NCI-H1105 treated with DMSO at 0.1 percent for 48 hours (cell line): ENCODE data around the gene ARL4A.
A peak's percentile ranks its signal among the peaks of the same experiment; 100 is the strongest.

Source experiments
- DNase-seq: peaks from one replicate; lab custom pipeline; 2025; lab: John Stamatoyannopoulos, UW

ARL4A gene

DNA sequence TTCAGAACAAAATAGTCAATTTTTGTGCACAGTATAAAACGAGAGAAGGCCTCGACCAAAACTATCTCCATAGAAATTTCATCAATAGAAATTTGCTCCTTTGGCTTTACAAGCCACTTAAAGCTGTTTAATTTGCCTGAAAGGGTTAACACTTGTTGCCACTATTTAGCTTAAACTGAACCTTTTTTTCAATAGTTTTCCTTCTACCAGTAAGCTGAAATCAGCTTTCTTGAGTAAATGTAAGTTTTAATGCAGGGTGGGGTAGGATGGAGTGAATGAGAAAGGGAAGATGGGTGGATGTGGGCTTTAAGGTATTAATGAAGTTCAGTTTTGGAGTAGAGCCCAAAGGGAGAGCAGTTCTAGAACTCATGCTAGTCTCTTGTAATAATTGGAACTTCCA, 39.5 kb downstream of the ARL4A start:
- DNase-seq, result no peak

DNA sequence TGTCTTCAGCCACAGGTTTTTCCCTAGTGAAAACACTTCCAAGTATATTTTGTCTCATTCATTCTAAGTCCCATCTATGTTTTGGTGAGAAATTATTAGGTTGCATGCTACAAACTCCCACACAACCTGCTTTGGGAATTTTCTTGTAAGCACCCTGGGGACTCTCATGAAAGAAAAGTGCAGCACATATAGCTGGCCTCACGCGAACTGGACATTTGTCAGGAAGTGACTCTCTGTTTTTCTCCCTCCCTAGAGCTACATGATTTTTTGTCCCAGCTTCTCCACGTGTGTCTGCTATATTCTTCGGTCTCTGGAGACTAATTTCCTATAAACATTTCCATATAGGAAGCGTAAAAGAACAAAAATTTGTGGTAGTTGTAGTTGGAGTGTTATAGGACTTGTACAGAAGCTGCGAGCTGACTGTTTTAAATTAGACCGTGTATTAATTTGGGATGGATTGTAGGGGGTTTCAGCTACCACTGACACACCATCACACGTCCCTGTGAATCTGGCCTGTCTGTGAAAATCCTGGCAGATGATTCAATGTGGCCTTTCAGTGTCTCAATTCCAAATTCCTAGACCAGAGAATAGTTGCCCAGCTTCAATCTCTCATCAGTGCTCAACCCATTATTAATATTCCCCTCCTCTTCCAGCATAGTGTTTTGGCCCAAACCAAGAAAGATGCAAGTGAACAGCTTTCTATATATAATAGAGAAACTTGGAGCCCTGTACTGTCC, 40.2 kb downstream of the ARL4A start:
- no peak for DNase-seq

DNA sequence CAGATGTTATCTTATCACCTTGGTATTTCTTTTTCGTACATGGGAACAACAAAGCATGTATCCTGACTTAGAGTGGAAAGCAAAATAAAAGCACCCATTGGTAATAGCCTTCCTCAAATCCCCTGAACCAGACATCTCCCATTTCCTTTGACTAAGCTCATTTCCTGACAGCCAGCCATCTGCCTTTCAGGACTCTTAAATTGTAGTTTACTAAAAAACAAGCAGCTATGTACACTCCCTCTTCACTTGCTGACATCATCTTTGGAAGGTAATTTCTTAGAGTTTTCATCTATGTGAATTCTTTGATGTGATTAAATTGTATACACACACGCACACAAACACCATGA, 40.7 kb downstream of the ARL4A start:
- DNase-seq, result peak; percentile 18

DNA sequence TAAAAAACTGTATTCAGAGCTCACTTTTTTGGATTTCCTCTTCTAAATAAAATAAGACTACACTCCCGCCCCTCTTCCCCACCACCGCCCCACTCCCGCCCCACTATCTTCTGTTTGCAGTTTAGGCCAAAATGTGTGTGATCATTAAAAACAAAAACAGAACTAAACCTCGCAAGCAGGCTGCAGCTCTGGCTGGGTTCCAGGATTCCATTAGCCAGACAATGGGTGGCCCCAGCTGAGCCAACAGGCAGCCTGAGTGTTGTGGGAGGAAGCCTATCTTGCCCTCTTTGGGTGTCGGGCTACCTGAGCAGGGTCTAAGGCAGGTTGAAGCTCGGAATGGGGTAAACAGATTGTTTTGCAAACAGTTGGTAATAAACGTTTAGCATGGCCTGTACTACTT, 41.7 kb downstream of the ARL4A start:
- peak; percentile 97 for DNase-seq

DNA sequence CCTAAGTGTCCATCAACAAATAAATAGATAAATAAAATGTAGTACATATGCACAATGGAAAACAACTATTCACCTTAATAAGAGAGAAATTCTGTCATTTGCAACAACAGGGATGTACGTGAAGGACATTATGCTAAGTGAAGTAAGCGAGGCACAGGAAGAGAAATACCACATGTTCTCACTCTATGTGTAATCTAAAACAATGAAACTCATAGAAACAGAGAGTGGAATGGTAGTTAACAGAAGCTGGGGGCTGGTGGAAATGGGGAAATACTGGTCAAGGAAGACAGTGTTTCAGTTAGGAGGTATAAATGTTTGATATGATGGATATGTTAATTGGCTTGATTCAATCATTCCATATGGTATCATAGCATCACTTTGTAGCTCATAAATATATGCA, 43.1 kb downstream of the ARL4A start:
- no peak for DNase-seq

DNA sequence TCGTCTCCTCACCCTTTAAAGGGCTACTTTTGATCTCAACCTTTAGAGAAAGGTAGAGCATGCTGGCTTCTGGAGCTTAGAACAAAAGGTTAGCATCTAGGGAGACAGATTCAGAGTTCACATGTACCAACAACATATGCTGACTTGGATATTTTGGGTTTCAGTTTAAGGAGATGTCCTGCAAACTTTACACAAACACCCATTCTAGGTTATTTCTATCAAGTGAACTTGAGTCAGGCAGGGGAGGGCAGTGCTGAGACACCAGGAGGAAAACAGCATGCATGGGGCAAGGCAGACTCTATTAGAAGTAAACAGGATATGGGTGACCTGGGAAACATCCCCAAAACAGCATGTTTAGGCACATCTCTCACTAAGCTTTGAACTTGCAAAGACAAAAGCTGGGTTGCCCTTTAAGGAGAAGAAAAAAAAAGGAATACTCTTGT, 43.8 kb downstream of the ARL4A start:
- no peak for DNase-seq

DNA sequence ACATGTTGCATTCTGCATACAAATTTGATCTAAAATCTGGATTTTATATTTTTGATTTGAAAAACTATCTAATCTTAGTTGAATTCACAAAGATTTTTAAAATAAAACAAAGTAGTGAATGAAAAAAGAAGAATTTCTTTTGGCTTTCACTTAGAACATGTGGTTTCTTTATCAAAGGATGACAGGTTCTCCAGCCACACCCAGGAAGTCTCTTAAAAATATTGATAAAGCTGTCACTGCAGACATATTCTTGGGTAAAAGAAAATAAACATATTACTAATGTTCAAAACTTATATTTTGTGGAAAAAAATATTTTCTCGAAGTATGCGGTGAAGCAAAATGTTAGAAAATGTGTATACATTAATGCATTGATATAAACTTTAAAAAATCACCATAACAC, 44.3 kb downstream of the ARL4A start:
- DNase-seq, result no peak

DNA sequence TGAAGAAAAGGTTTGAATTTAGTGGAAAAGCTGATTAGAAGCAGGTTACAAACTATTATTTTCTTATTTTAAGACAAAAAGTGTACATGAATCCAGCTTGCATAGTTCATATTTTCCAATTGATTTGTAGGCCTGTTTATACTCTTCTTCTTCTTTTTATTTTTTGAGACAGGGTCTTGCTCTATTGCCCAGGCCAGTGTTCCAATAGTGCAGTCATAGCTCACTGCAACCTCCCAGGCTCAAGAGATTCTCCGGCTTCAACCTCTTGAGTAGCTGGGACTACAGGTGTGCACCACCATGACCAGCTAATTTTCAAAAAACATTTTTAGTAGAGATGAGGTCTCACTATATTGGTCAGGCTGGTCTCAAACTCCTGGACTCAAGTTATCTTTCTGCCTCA, 45.0 kb downstream of the ARL4A start:
- no peak for DNase-seq

DNA sequence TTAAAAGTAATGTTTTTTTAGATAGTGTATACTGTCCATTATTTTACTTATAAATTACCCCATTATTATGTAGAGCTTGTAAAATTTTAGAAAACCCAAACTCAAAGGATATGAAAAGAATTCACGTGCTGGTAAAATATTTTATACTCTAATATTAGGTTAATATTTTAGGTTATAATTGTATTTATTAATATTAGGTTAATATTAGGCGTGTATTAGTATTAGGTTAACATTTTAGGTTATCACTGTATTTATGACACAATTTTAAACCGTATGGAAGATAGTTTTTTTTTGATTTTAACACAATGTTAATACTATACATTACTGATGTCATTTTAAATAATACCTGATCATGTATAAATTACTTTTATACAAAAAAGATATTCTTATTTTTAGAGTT, 48.5 kb downstream of the ARL4A start:
- DNase-seq, result no peak

DNA sequence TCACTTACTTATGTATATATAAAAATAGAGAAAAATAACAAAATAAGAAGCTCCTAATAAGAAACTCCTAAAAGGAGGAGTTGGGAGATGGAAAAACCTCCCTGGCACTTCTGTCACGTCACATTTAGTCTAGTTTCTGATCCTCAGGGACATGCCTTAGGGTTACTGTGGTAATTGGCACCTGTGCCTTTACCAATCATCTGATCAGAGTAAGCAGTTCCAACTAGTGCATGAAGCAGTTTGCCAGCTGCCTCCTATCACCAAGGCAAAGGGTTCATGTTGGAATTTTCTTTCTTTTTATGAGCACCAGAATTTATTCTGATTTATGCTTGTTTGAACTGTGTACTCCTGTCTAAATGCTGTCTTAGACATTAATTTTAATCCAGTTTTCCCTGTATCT, 49.9 kb downstream of the ARL4A start:
- peak; percentile 13 for DNase-seq

DNA sequence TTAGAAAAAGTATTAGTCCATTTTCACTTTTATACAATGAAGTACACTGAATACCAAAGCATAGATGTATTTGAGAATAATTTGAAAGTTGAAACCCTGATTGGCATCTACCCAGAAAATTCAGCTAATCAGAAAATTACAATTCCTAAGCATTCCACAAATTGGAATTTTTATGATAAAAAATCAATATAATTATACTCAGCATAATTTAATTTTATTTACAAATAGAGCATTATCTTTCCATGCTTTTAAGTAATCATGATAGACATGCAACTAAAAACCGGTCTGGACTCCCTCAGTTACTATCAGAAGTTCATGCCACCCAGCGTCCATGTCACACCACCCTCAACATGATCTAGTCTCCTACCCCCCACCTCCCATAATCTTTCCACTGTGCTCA, 50.4 kb downstream of the ARL4A start:
- DNase-seq, result no peak

DNA sequence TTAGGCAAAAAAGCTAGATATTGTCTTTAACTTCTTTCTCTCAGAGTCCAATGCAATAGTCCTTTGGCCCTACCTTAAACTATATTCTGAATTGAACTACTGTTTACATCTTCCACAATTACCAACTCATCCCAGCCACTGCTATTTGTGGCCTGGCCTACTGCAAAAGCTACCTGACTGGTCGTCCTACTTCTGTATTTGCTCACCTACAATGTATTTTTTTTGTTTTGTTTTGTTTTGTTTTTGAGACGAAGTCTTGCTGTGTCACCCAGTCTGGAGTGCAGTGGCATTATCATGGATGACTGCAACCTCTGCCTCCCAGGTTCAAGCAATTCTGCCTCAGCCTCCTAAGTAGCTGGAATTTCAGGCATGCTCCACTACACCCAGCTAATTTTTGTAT, 51.2 kb downstream of the ARL4A start:
- DNase-seq, result no peak
